Muscle of leg (tissue), 11 donors: ENCODE data around the gene DNAJA4. TPM values are rescaled to one million over a fixed set of nuclear protein-coding genes. Genes with fewer than 3 reads are reported as not detected.
"Not testable (repeated sequence)": the region's sequence is repeated elsewhere in the genome, so short reads cannot be mapped to it uniquely, and the experiment has no call there.

Source experiments
- DNase-seq: peaks from one replicate; pipeline ENCODE4 v3.0.0; 2013
- H3K27ac ChIP-seq: one replicate; pipeline ENCODE4 v1.5.1; 2013; ENCODE audit warnings: mild to moderate bottlenecking, low read length, control low read depth
- H3K27me3 ChIP-seq: one replicate; pipeline ENCODE4 v1.6.1; 2013; ENCODE audit warnings: low read length; ENCODE audit not compliant: control insufficient read depth, insufficient read depth
- H3K36me3 ChIP-seq: one replicate; pipeline ENCODE4 v1.6.1; 2013; ENCODE audit warnings: low read length; ENCODE audit not compliant: control insufficient read depth, insufficient read depth
- H3K4me1 ChIP-seq: one replicate; pipeline ENCODE4 v1.6.1; 2013; ENCODE audit warnings: low read length; ENCODE audit not compliant: control insufficient read depth, insufficient read depth
- H3K4me3 ChIP-seq: one replicate; pipeline ENCODE4 v1.5.1; 2013; ENCODE audit warnings: low read length, control low read depth
- H3K9me3 ChIP-seq: replicated peaks from 2 replicates; pipeline ENCODE4 v1.6.1; 2013; ENCODE audit warnings: low read depth, low read length; ENCODE audit not compliant: control insufficient read depth
- whole genome bisulfite sequencing: methylation state at CpG from one replicate; pipeline ENCODE4 v1.1.5; 2013; ENCODE audit warnings: missing lambda C conversion rate; ENCODE audit not compliant: insufficient coverage; 5-methylcytosine and 5-hydroxymethylcytosine counted together
- polyA plus RNA-seq, 8 donors: library from polyadenylated mRNA; unstranded; fragments of 120-200 nt; gene quantifications; one replicate each; pipeline versions ENCODE4 v1.2.1 to v1.2.3, GENCODE V29; 2013; ENCODE audit warnings: inconsistent platforms in 1 of 8, low replicate concordance in 1 of 8; ENCODE audit not compliant: insufficient read length in 8 of 8, insufficient read depth in 1 of 8
- total RNA-seq: library from RNA; stranded (reverse); fragments of 120-200 nt; gene quantifications from one replicate; pipeline ENCODE4 v1.2.4, GENCODE V29; 2013

Gene DNAJA4
- total and polyA plus RNA-seq, 9 donors: 27.8 to 103 (median 77.8) TPM

GRCh38 chr15:78243058-78243457 lies 21.3 kb upstream of the DNAJA4 start:
- H3K4me3 ChIP-seq: no peak overlapping the region
- no peaks in the 10 kb centered on the region for H3K36me3 ChIP-seq
- H3K27me3 ChIP-seq: no peaks in the 10 kb centered on the region
- H3K4me1 ChIP-seq: peaks cover 17% of the 10 kb centered on the region
- no peak overlapping the region for H3K27ac ChIP-seq
- no peak for DNase-seq
- 60% methylated on average over 5 of the region's 6 CpGs for WGBS
- H3K9me3 ChIP-seq: no peaks in the 10 kb centered on the region

GRCh38 chr15:78243491-78243941 lies 20.8 kb upstream of the DNAJA4 start:
- Histone ChIP-seq H3K9me3 (no peaks in the 10 kb centered on the region), H3K27ac (no peak overlapping the region), H3K27me3 (no peaks in the 10 kb centered on the region), H3K36me3 (no peaks in the 10 kb centered on the region), H3K4me1 (peaks cover 17% of the 10 kb centered on the region), H3K4me3 (no peak overlapping the region)
- DNase-seq: peak; percentile 29
- 43% methylated on average over 5 of the region's 6 CpGs for WGBS

- Histone ChIP-seq H3K9me3 (no peaks in the 10 kb centered on the region), H3K36me3 (no peaks in the 10 kb centered on the region), H3K4me1 (peaks cover 17% of the 10 kb centered on the region), H3K4me3 (no peak overlapping the region), H3K27me3 (no peaks in the 10 kb centered on the region), H3K27ac (no peak overlapping the region)
- WGBS: 93% methylated on average over 3 of the region's 6 CpGs
- DNase-seq: no peak
These were observed 20.3 kb upstream of the DNAJA4 start for GRCh38 chr15:78244101-78244500.

DNA sequence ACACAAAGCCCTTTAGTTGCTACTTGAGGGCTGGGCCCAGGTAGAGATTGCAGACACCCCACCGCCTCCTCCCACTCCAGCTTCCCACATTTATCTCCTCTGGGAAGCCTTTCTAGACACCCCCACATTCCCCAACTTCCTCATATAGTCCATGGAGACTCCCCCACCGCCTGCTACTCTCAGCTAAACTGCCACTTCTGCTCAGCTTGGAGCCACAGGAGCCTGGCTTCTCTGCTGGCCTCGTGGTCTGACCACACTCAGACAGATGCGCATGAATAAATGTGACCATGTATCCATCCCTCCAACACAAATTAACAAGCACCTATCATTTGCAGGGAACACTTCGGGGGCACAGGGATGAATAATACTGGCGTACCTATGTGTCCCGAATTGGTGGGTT lies 19.5 kb upstream of the DNAJA4 start:
- 73% methylated on average over 4 of the region's 7 CpGs for WGBS
- DNase-seq: no peak
- H3K27me3 ChIP-seq: no peaks in the 10 kb centered on the region
- H3K27ac ChIP-seq: no peak overlapping the region
- no peaks in the 10 kb centered on the region for H3K9me3 ChIP-seq
- H3K4me1 ChIP-seq: peaks cover 12% of the 10 kb centered on the region
- no peak overlapping the region for H3K4me3 ChIP-seq
- no peaks in the 10 kb centered on the region for H3K36me3 ChIP-seq

GRCh38 chr15:78245392-78245791 lies 19.0 kb upstream of the DNAJA4 start:
- not testable (repeated sequence) for DNase-seq, H3K4me3 ChIP-seq, H3K9me3 ChIP-seq, H3K27ac ChIP-seq, H3K36me3 ChIP-seq, H3K27me3 ChIP-seq, H3K4me1 ChIP-seq
- 47% methylated on average over 11 of the region's 14 CpGs for WGBS

- 94% methylated on average over 22 of the region's 39 CpGs for WGBS
- DNase-seq, H3K27me3 ChIP-seq, H3K4me3 ChIP-seq, H3K36me3 ChIP-seq, H3K9me3 ChIP-seq, H3K27ac ChIP-seq: not testable (repeated sequence)
- H3K4me1 ChIP-seq: peaks cover 10% of the 10 kb centered on the region
These were observed 18.3 kb upstream of the DNAJA4 start for GRCh38 chr15:78245976-78246620.

GRCh38 chr15:78247911-78248310 lies 16.5 kb upstream of the DNAJA4 start:
- Histone ChIP-seq H3K9me3 (no peaks in the 10 kb centered on the region), H3K27ac (no peak overlapping the region), H3K4me3 (no peak overlapping the region), H3K27me3 (no peaks in the 10 kb centered on the region), H3K36me3 (no peaks in the 10 kb centered on the region), H3K4me1 (peaks cover 14% of the 10 kb centered on the region)
- no peak for DNase-seq
- 33% methylated on average over 1 of the region's 1 CpG for WGBS

- H3K9me3 ChIP-seq: no peaks in the 10 kb centered on the region
- H3K36me3 ChIP-seq: no peaks in the 10 kb centered on the region
- no peaks in the 10 kb centered on the region for H3K27me3 ChIP-seq
- peaks cover 5% of the 10 kb centered on the region for H3K4me1 ChIP-seq
- H3K27ac ChIP-seq: no peak overlapping the region
- no peak for DNase-seq
- WGBS: no CpG with 5 or more reads among the region's 5 CpGs
- no peak overlapping the region for H3K4me3 ChIP-seq
These were observed 15.2 kb upstream of the DNAJA4 start for GRCh38 chr15:78249131-78249530.

DNA sequence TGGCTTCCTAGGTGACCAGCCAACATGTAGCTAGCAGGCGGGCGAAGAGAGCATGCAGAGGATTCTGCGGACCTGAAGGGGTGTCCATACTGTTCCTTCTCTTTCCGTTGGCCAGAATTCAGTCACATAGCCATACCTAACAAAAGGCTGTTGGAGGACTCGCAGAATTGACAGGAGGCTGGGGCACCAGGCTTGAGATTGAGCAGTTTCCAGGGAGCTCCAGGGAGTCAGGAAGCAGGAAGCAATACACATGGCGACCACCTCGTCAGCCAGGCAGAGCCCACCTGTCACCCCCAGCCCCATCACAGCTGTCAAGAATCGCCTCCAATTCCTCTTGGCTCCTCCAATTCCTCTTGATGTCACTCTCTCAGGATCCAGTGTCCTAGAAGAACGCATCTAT lies 13.2 kb upstream of the DNAJA4 start:
- 71% methylated on average over 9 of the region's 9 CpGs for WGBS
- Histone ChIP-seq H3K4me3 (no peak overlapping the region), H3K27me3 (no peaks in the 10 kb centered on the region), H3K9me3 (no peaks in the 10 kb centered on the region), H3K27ac (no peak overlapping the region), H3K36me3 (no peaks in the 10 kb centered on the region), H3K4me1 (peaks cover 5% of the 10 kb centered on the region)
- no peak for DNase-seq

DNA sequence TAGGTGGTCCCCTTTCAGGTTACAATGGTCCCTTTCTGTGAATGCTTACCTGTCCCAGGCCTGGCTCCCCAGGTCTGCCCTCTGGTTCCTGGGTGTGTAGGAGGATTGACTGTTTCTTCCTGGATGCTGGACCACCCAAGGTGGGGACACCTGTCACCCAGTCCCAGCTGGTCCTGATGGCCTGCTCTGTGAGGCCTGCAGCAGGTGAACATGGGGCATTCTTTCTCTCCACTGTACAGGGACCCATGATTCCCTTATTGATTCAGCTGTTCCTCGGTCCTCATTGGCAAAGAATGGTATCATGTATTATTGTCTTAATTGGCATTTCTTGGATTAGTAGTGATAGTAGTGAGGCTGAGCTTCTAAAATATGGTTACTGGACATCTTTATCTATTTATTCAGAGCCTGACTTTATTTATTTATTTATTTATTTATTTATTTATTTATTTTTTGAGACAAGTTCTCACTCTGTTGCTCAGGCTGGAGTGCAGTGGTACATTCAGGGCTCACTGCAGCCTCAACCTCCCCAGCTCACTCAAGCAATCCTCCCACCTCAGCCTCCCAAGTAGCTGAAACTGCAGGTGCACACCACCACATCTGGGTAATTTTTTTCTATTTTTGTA lies 8.8 kb upstream of the DNAJA4 start:
- no peaks in the 10 kb centered on the region for H3K9me3 ChIP-seq
- H3K27ac ChIP-seq: no peak overlapping the region
- no peak for DNase-seq
- H3K36me3 ChIP-seq: no peaks in the 10 kb centered on the region
- WGBS: no CpG with 5 or more reads among the region's 1 CpG
- no peak overlapping the region for H3K4me3 ChIP-seq
- H3K27me3 ChIP-seq: no peaks in the 10 kb centered on the region
- peaks cover 5% of the 10 kb centered on the region for H3K4me1 ChIP-seq
